Measurements from ENCODE around the gene NAV2.

The NAV2 gene

DNA sequence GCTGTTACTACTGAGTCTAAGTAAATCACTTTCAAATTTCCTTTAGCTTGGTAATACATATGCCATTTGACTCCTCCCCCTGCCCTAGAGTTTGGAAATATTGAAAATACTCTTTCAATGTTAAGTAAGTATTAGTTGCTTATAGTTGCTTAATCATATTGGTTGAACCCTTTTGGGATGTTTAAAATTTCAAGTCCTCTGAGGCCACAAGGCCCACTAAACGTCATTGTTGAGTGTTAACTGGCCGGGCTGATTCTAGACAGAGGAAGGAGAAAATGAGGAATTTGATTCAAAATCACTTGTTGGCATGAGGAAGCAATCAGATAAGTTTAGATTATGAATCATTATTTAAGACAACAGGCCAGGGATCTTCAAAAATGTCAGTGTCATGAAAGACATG, 8.5 kb downstream of the NAV2 start:
- no peak for DNase-seq

DNA sequence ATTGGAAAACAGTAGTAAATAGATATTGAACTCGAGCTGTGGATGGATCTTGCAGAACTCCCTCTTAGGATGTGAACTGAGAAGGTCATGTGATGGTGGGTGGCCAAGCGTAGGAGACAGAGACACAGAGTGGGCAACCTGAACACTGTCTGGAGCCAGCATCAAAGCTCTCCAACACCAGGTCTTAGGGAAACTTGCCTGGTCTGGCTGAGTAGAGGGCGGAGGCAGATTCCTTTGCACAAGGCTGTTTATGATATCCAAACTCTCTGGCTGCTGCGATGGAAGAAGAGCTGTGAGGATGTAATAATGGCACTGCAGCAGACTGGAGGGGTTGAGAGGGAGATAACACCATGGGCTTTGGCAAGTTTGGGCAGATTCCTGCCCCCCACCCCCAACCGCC, 10.1 kb downstream of the NAV2 start:
- DNase-seq, result no peak

DNA sequence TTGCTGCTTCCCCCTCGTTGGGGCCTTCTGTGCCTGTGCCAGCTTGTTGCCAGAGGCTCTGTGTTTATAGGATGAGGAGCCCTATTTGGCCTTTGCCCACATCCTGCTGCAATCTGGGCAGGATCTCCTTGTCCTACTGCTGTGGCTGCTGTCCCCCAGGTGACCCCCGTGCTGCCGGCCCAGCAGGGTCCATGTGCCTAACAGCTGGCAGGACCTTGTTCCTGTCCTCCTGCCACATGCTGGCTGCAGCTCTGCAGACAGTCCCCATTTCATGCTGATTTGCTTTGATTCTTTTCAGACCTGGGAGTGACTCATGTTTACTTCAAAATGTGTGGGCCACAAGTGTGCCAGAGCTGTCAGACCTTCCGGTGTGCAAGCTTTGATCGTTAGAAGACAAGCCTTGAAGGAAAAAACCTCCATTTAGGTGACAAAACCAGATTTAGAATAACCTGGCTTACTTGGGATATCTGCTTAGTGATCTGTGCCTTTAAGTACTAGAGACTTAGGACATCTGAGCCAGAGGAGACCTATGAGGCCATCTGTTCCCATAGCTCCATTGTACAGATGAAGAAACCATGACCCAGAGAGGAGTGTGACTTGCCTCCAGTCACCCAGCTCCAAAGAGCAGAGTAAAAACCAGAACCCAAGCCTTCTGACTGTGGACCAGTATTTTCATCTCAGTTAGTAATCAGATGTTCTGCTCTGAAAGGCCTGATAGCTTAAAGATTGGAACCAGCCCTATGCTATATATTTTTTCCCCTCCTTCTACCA, 11.1 kb downstream of the NAV2 start:
- DNase-seq, result no peak

DNA sequence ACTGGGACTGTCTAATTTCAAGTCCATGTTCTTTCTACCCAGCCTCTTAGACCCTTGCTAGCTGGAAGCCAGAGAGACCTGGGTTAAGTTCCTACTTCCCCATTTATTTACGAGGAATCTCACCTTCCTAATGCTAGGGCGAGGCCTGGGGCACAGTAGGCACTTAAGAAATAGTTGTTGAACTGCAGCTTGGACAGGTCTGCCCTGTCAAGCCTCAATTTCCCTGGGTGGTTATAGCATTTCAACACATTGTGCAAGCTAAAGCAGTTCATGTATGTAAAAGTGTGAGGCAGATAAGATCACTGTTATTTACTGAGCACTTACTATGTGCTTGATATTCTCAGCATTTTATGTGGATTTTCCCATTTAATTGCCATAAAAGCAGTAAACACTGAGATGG, 12.1 kb downstream of the NAV2 start:
- DNase-seq, result no peak

DNA sequence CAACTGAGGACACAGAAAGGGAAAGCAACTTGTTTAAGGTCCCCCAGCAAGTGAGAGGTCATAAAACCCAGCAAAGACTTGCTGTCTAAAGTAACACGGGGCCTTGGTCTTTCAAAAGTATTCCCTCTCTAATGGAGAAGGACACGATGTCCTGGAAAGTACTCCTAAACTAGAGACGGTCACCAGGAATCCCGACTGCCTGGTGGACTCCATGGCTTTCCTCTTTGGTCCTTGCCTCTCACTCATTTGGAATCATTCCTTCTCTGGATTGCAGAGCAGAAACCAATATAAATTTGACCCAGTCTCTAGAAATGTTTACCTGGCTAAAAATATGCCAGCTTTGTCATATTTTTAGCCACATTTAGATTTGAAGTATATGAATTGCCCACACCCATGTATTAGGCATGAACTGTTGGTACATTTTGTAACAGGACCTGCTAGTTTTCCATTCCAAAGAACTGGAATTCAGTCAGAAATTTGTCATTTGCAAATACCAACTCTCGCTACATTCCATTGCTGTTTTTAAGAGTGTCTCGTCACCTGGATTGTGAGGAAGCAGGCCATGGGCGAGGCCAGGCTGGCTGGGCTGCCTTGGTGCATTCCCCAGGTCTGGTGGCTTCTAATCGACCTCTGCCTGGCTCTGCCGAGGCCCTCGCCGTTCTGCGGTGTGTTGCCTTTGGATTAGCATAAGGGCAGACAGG, 12.9 kb downstream of the NAV2 start:
- DNase-seq, result no peak

DNA sequence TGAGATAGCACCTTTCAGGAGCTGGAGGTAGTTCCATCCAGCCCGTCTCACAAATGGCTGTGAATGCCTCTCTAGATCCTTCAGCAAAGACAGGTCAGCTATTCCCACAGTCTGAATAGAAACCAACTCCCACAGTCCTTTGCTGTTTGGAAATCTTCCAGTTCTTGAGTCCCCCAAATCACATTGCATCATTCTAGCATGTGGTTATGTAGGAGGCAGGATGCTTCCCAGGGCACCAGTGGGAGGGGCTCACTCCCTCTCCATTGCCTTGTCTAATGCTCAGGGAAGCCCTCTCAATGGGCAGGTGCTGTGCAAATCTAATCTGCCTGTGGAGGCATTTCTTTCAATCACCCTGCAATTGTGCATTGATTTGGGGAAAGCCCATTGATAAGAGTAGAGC, 14.6 kb downstream of the NAV2 start:
- peak; percentile 23 for DNase-seq

DNA sequence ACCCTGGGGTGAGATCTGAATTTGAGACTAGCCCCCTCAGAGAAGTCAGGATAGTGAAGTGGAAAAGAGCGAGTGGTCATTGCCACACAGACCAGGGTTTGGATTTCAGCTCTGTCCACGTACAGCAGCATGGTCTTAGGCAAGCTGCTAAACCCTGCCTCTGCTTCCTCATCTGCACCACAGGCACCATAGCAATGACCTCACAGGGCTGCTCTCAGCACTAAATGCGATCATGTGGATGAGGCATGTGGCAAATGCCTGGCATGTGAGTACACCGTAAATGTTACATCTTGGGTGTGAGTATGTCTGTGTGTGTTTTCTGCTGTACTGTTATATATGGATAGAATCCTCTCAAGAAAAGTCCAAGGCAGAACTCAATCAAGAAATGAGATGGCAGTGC, 15.8 kb downstream of the NAV2 start:
- no peak for DNase-seq

DNA sequence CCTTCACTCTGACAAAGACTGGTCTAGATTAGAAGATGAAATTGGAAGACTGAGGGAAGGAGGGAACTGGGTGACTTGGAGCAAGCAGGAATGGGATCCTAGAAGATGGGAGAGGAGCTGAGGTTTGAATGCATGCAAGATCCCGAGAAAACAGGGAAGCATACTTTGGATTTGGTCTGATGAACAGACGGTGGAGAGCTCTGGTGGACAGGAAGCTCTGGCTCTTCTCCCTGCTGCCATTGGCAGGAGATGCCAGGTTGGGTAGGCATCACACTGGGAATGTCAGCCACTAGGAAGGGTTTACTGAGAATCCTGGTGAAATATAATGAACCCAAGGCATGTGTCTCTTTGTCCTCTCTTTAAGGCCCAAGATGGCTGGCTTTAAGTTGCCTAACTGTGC, 16.5 kb downstream of the NAV2 start:
- no peak for DNase-seq

DNA sequence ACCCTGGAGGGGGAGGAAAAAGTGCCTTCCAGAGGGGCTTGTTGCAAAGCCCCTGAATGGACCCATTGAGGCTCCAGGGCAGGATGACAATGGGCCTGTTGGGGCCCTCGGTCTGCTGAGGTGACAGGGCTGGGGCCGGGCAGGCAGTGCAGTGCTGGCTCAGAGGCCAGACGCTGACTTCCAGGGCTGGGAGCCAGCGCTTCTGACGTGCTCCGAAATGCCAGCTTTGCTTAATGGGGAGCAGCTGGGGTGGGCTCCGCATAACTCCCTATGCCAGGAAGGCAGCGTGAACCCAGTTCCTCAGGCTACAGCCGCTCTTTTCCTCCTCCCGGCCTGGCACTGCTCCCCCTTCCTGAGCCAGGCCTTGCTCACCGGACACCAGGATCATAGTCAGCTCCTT, 17.7 kb downstream of the NAV2 start:
- DNase-seq, result no peak

DNA sequence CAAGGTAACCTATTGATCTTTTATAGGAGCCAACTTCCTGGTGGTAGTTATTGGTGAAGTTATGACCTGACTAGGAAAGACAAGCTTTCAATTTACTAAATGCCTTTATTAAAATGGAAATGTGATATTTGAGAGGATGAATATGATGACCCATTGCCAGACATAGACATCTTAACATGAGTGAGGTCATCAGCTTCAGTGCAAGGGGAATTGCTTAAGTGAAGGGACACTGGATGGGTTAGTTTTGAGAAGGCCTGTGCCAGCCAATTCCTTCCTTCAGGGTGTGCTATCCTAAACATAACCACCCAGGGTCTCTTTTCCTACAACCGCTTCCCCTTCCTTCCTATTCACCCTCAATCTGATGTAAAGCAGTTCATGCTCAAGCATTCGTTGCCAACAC, 21.5 kb downstream of the NAV2 start:
- no peak for DNase-seq

DNA sequence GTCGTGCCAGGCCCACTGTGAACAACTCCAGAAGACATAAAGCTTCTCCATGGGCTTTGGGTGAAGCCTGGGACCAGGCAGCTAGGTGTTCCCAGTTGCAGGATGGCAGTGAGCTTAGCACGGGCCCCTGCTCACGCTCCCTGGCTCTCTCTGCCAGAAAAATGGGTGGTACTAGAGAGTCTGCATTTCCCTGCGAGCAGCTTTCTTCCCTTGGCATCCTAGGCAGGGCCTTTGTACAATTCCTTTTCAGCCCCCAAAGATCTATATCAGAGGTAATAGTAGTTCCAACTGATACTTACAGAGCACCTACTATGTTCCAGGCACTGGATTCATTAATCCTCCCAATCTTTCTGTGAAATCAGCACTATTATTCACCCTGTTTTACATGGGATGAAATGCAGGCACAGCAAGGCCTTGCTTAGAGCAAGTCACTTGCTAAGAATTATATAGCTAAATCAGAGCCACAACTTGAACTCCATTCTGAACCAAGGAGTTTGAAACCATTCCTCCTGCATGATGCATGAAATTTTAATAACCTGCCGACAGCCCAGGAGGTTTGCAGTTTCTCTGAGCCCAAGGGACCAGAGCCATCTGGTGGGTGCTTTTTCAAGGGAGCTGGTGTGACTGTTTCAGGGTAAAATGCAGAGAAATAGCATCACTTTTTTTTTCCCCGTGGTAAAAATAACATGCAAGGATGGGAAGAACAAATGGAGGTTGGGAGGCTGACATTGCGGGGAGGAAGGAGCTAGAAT, 22.7 kb downstream of the NAV2 start:
- DNase-seq, result peak; percentile 60

DNA sequence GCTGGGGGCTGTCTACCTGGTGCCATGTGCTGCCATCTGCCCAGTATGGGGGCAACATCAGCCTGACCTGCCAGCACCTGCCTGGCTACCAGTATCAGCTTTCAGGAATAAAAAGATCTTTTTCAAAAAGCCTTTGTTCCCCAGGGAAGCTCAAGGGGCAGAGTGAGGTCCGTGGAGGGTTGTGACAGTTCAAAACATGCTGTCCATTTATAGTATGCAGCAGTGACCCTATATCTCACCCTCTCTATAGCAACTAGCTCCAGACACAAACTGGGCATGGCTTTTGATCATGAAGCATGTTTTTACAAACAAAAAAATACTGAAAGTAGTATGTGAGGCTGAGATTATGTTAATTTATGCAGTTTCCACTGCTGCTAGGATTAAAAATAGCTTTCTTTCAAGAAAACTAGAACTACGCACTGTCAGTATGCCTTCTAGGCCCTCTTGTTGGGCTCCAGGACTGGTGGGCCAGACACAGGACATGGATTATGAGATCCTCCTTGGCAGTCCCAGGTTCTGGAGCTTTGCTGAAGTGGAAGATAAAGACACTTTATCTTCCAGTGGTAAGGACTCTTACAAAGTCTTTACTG, 23.4 kb downstream of the NAV2 start:
- no peak for DNase-seq

DNA sequence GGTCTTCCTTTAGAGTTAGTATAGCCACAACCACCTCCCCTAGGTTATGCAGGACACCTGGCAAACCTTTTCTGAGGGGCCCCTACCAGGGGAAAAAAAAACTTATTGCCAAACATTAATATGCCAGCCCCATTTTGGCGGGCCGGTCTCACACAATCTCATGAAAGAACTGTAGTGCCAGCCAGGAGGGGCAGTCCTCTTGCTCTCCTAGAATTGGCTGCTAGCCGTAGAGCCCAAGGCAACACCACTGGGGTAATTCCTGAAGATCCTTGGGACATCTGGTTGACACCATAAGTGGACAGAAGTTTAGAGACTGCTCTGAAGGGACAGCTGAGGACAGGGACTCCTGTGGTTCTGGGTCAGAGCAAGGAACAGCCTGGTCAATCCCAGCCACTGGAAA, 24.2 kb downstream of the NAV2 start:
- no peak for DNase-seq

DNA sequence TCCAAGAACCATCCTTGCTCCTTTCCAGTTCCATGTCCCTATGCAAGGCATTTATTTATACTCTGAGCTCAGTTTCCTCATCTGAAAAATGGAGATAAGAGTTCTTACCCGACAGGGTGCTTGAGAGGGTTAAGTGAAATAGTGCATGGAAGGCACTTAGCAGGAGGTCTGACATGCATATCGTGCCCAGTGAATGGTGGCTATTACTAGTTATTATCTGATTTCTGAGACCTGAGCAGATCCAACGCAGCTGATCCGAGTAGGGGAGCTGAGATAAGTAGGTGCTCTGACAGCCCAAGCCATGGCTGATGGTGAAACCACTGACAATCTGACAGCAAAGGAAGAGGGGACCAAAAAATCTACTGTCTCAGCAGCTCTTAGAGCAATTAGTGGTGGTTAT, 24.9 kb downstream of the NAV2 start:
- no peak for DNase-seq

DNA sequence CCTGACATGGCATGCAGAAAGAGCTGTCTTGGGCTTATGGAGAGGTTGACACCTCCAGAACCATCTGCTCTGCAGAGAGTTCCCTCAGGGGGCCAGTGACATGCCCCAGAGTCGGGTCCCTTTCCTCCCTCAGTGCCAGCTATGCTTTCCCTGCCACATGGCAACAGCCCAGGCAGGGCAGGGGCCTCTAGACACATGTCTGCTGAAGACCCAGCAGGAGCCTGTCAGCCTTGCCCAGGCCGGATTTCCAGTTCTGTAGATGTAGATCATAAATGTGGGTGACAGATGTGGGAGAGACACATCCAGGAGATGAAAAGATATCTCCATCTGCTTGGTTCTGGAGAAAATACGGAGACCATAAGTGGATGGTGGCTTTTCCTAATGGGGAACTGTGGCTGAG, 25.5 kb downstream of the NAV2 start:
- peak; percentile 82 for DNase-seq

DNA sequence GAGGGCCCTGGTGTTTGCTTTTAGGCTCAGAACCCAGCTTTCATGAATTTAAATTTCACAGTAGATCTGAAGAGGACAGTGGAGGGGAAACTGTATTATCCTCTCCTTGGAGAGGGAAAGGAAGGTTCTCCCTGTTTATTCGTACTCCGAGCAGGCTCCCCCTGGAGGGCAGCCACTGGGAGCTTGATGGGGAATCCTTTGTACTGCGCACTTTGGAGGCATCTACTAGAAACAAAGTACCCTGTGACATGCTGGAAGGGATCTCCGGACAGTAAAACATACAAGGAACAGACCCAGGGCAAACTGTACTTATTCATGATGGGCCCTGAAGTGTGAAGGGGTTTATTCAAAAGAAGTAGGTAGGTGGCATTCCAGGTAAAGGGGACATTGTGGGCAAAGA, 27.2 kb downstream of the NAV2 start:
- no peak for DNase-seq

DNA sequence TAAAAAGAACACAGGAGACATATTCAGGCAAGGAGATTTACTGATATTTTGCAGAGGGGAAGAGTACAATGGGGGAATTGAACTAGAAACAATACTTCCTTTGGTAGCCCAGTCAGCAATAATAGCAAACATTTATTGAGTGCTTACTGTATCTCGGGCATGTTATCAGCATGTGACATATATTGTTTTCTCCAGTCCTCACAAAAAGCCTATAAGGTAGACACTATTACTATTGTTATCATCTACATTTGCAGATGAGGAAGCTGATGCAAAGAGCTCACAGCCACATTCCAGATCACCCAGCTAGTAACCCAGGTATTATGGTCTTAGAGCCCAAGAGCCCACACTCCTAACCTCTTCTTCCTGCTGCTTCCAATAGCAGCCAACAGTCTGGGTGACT, 27.9 kb downstream of the NAV2 start:
- no peak for DNase-seq

DNA sequence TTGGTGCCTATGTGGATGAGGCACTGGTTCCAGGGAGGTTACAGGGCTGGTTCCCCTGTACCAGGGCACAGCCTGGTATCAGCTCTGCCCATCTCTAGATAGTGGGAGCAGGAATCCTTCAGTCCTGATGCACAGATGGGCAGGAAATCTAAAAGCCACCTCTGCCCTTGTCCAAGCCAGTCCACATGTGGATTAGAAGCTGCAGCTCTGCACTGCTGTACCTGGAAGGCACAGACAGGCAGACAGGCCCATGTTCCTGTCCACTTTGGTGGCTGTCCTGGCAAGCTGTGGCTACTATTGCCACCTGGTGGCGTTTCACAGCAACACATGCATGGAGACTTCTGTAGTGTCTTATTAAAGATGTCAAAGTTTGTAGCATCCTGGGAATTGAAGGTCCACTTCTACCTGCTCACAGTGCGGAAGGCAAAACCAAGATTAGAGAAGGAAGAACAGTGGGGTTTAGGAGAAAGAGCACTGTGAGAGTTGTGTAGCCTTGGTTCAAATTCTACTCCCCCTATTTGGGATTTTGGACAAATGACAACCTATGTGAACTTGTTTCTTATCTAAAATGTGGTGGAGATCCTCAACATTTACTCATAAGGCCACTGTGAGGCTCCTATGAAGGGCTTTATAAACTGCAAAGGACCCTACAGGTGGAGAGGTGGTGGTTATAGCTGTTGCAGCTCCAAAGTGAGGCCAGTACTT, 30.1 kb downstream of the NAV2 start:
- DNase-seq, result no peak

DNA sequence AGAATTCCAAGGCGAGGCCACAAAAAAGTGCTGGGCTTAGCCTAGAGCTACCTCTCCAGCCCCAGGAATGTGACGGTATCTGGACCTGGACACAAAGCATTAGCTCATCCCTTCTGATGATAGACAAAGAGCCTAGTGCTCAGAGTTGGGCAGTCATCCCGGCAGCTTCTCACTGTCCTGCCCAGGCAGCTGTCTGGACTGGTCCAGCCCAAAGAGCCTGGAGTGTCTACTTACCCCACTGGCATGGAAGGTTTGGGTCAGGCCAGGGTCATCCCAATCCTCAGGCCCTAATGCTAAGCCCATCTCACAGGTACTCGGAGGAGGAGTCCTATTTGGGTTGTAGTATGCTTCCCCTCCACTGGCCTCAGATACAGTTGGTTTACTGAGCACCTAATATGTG, 31.0 kb downstream of the NAV2 start:
- DNase-seq, result no peak

DNA sequence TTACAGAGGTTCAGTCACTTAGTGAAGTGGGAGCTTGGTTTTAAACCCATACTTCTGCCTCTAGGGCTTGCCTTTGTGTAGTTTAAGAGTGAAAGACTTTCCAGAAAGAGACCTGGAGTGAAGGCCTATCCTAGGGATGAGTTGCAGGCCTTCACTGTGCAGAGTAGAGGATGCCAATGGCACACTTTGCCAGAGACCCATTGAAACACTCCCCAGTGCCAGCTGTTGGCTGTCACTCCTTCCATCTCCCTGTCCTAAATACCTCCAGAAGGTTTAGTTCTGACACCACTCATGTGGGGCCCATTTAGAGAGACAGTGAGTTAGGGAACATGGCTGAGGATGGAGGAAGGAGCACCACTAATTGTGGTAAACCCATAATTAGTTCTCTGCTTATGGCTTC, 31.5 kb downstream of the NAV2 start:
- no peak for DNase-seq

DNA sequence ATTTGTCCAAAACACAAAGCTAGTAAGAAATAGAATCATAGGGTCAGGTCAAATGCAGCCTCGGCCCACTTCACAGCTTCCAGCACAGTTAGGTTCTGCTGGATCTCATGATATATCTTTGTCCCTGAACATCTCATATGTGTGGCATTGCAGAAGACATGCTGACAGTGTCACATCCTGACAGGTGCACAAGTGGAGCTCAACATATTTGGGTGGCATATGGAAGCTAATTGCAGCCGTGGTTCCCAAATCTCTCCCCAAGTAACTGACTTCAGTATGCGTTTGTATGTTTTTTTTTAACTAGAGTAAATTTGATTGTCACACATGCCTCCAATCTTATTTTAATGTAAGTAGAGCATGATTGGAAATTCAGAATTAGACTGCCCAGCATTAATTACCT, 33.4 kb downstream of the NAV2 start:
- DNase-seq, result peak; percentile 22

DNA sequence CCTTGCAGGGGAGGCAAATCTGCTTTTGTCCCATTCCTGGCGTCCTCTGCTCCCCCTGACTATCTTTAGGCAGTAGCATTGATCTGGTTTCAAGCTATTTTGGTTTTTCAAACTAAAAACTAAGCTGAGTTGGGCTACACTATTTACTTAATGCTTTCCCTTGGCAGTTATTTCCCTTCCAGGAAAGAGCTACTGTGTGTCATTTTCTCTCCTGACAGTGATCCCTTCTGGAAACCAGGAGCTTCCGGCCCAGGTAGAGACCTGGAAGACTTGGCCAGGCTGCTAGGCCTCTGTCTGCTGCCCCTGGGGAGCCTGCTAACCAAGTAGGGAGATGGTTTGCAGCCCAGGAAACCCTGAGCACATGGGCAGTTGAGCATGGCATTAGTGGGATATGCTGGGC, 35.0 kb downstream of the NAV2 start:
- DNase-seq, result no peak

DNA sequence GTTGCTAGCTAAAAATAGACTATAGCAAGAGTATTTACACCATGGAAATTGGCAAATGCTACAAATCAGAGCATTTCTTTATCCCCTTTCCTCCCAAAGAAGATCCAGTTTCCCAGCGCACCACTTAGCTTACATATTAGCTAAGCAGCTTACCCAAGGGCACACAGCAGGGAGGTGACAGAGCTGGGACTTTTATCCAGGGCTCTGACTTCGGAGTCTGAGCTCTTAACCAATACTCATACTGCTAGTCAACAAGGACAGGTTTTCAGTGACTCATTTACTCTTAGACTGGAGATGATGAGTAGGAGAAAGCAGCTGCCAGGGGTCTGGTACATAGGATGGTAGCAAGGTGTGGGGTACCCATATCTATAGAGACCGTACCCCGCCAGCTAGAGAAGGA, 38.4 kb downstream of the NAV2 start:
- DNase-seq, result no peak

Data from NCI-H2171 (cell line).